Mesenteric fat pad (tissue), 1 donor: Measurements from ENCODE around the gene NRGN. TPM values are rescaled to one million over a fixed set of nuclear protein-coding genes. Genes with fewer than 3 reads are reported as not detected.

Experiments
- DNase-seq: peaks from one replicate; pipeline ENCODE4 v3.0.0-alpha.2; 2020; ENCODE audit warnings: low spot score
- total RNA-seq: library from RNA; stranded (reverse); fragmentation: NEBNext Ultra II Directional; extraction: Animal tissue kit (Norgen Biotek cat#: 25700); gene quantifications from one replicate; pipeline ENCODE4 v1.2.1, GENCODE V29; 2021
- donor health status: DM: yes; HTN: yes; CAD: no.

NRGN gene
- total RNA-seq, 1 donor from 2014 or later, result 4.0 TPM

- no peak for DNase-seq
Measured at GRCh38 chr11:124784051-124784450, 44.3 kb downstream of the NRGN start.

GRCh38 chr11:124788521-124788920 lies 48.8 kb downstream of the NRGN start:
- DNase-seq, result no peak

- no peak for DNase-seq
Measured at GRCh38 chr11:124791626-124792341, 52.0 kb downstream of the NRGN start.

- no peak for DNase-seq
Measured at GRCh38 chr11:124793466-124794278, 53.9 kb downstream of the NRGN start.

GRCh38 chr11:124796312-124796711 lies 56.6 kb downstream of the NRGN start:
- DNase-seq, result no peak

Other genes with a start within 250 kb of the NRGN start
- not detected for gene OR8B12, start 196.3 kb upstream of the NRGN start, total RNA-seq
- not detected for gene OR8A1, start 169.9 kb upstream of the NRGN start, total RNA-seq
- gene PANX3, start 128.5 kb upstream of the NRGN start, total RNA-seq, result not detected
- gene TBRG1, start 117.1 kb upstream of the NRGN start, total RNA-seq, result 32.7 TPM
- 28.2 TPM for gene SIAE, start 66.2 kb upstream of the NRGN start, total RNA-seq
- 4.0 TPM for gene SPA17, start 66.0 kb upstream of the NRGN start, total RNA-seq
- gene VSIG2, start 12.3 kb downstream of the NRGN start, total RNA-seq, result 2.0 TPM
- gene ESAM, start 22.3 kb downstream of the NRGN start, total RNA-seq, result 84.0 TPM
- 11.3 TPM for gene MSANTD2, start 60.5 kb downstream of the NRGN start, total RNA-seq
- 14.8 TPM for gene ROBO3, start 125.5 kb downstream of the NRGN start, total RNA-seq
- gene ROBO4, start 157.9 kb downstream of the NRGN start, total RNA-seq, result 70.9 TPM
- not detected for gene HEPN1, start 179.3 kb downstream of the NRGN start, total RNA-seq
- 33.4 TPM for gene HEPACAM, start 196.1 kb downstream of the NRGN start, total RNA-seq
- gene CCDC15, start 214.3 kb downstream of the NRGN start, total RNA-seq, result 0.93 TPM